H1 (cell line): ENCODE measurements around the gene MADD. TPM values are rescaled to one million over a fixed set of nuclear protein-coding genes. Genes with fewer than 3 reads are reported as not detected.
A peak's percentile ranks its signal among the peaks of the same experiment; 100 is the strongest.

ENCODE experiments used
- CTCF ChIA-PET: fragments of 300-600 bp; sonication (Branson Sonifier 250); formaldehyde crosslinking; loops from one replicate; lab custom pipeline; 2021; ENCODE audit not compliant: partially characterized antibody; lab: Charles Lee
- POLR2A ChIA-PET: fragments of 300-600 bp; sonication (Branson Sonifier 250); formaldehyde crosslinking; loops from one replicate; lab custom pipeline; 2021; ENCODE audit warnings: inconsistent platforms; ENCODE audit not compliant: partially characterized antibody; lab: Charles Lee
- DNase-seq, 2 experiments: peaks; one replicate each; pipeline versions ENCODE4 v3.0.0 to v3.0.0-alpha.2; 2010 to 2022; ENCODE audit warnings: low spot score in 2 of 2, low read depth in 1 of 2, mixed read lengths in 1 of 2
- FAIRE-seq: peaks from 2 replicates; lab custom pipeline; 2011; peaks lifted over from hg19 to GRCh38; lab: Jason Lieb, UNC
- H2AFZ ChIP-seq: 2 replicates; pipeline ENCODE4 v1.8.1; 2012; ENCODE audit warnings: low read length, inconsistent platforms
- H2AK5ac ChIP-seq: 2 replicates; pipeline ENCODE4 v1.6.1; 2013; ENCODE audit warnings: low read depth, low read length
- H2BK120ac ChIP-seq: replicated peaks from 2 replicates; pipeline ENCODE3; 2013; ENCODE audit warnings: low read depth, low read length, inconsistent platforms
- H2BK12ac ChIP-seq: 2 replicates; pipeline ENCODE4 v1.6.1; 2013; ENCODE audit warnings: low read depth, low read length
- H2BK15ac ChIP-seq: 2 replicates; pipeline ENCODE4 v1.6.1; 2013; ENCODE audit warnings: low read length
- H2BK20ac ChIP-seq: 2 replicates; pipeline ENCODE4 v1.6.1; 2013; ENCODE audit warnings: low read length
- H2BK5ac ChIP-seq: 2 replicates; pipeline ENCODE4 v1.6.1; 2013; ENCODE audit warnings: low read depth, low read length
- H3K14ac ChIP-seq: 2 replicates; pipeline ENCODE4 v1.6.1; 2013; ENCODE audit warnings: inconsistent platforms; ENCODE audit not compliant: insufficient read length
- H3K18ac ChIP-seq: 2 replicates; pipeline ENCODE4 v1.6.1; 2013; ENCODE audit warnings: low read length; ENCODE audit errors: extremely low read depth
- H3K23ac ChIP-seq: 2 replicates; pipeline ENCODE4 v1.6.1; 2013; ENCODE audit warnings: inconsistent platforms; ENCODE audit not compliant: insufficient read length
- H3K23me2 ChIP-seq: 2 replicates; pipeline ENCODE4 v1.6.1; 2013; ENCODE audit warnings: low read depth, low read length
- H3K27ac ChIP-seq: 2 replicates; pipeline ENCODE4 v1.6.1; 2011; ENCODE audit warnings: low read depth, low read length, inconsistent platforms
- H3K27me3 ChIP-seq, 4 experiments: replicated peaks in 1 of 4; 1 replicate in 1 of 4; 2 replicates in 3 of 4; pipeline versions ENCODE4 v1.6.1 to v1.8.1; 2011 to 2013; ENCODE audit warnings: low read length in 3 of 4, mild to moderate bottlenecking in 3 of 4, inconsistent platforms in 2 of 4, mixed read lengths in 2 of 4, moderate library complexity in 1 of 4; ENCODE audit not compliant: control insufficient read depth in 3 of 4, insufficient read depth in 3 of 4; ENCODE audit errors: extremely low read depth in 1 of 4
- H3K36me3 ChIP-seq, 4 experiments: 2 replicates each; pipeline versions ENCODE4 v1.6.1 to v1.8.1; 2011 to 2013; ENCODE audit warnings: mild to moderate bottlenecking in 4 of 4, low read length in 3 of 4, moderate library complexity in 2 of 4, control low read depth in 1 of 4, inconsistent platforms in 1 of 4; ENCODE audit not compliant: insufficient read depth in 4 of 4, control insufficient read depth in 2 of 4
- H3K4ac ChIP-seq: replicated peaks from 2 replicates; pipeline ENCODE3; 2013; ENCODE audit warnings: low read length, low read depth, mixed read lengths, inconsistent platforms; ENCODE audit not compliant: insufficient read length
- H3K4me1 ChIP-seq, 4 experiments: replicated peaks in 1 of 4; 1 replicate in 1 of 4; 2 replicates in 3 of 4; pipeline versions ENCODE4 v1.6.1 to v1.8.1; 2011 to 2013; ENCODE audit warnings: low read length in 3 of 4, inconsistent platforms in 2 of 4, mixed read lengths in 1 of 4; ENCODE audit not compliant: insufficient read depth in 4 of 4, control insufficient read depth in 3 of 4
- H3K4me2 ChIP-seq, 2 experiments: 2 replicates each; pipeline versions ENCODE4 v1.6.1 to v1.8.1; 2011 to 2013; ENCODE audit warnings: low read depth in 2 of 2, low read length in 2 of 2, control low read depth in 1 of 2, inconsistent platforms in 1 of 2, mild to moderate bottlenecking in 1 of 2; ENCODE audit not compliant: insufficient read depth in 1 of 2
- H3K4me3 ChIP-seq, 4 experiments: fragments of 200-600, 300-600 bp in 1 of 4; sonication (generic), shearing (Covaris generic), sonication (Bioruptor Twin) in 1 of 4; 2 replicates each; pipeline versions ENCODE4 v1.5.1 to v1.8.1; 2011 to 2016; ENCODE audit warnings: low read length in 4 of 4, low read depth in 3 of 4, control low read depth in 2 of 4, inconsistent platforms in 2 of 4, mild to moderate bottlenecking in 2 of 4, mixed read lengths in 1 of 4, moderate library complexity in 1 of 4; ENCODE audit not compliant: insufficient read depth in 2 of 4; ENCODE audit errors: extremely low read depth in 1 of 4
- H3K56ac ChIP-seq: replicated peaks from 2 replicates; pipeline ENCODE3; 2013; ENCODE audit warnings: low read depth, mild to moderate bottlenecking, mixed read lengths, low read length, inconsistent platforms; ENCODE audit not compliant: insufficient read length
- H3K79me1 ChIP-seq: 2 replicates; pipeline ENCODE4 v1.6.1; 2013; ENCODE audit warnings: low read depth, low read length, control low read depth
- H3K79me2 ChIP-seq, 2 experiments: 2 replicates each; pipeline versions ENCODE4 v1.6.1 to v1.8.1; 2012 to 2013; ENCODE audit warnings: low read length in 2 of 2, mild to moderate bottlenecking in 2 of 2, inconsistent platforms in 1 of 2; ENCODE audit not compliant: insufficient read depth in 2 of 2, control insufficient read depth in 1 of 2
- H3K9ac ChIP-seq, 4 experiments: replicated peaks in 1 of 4; 1 replicate in 1 of 4; 2 replicates in 3 of 4; pipeline versions ENCODE4 v1.6.1 to v1.8.1; 2011 to 2013; ENCODE audit warnings: low read depth in 3 of 4, low read length in 3 of 4, control low read depth in 2 of 4, mild to moderate bottlenecking in 2 of 4, moderate library complexity in 2 of 4, inconsistent platforms in 1 of 4; ENCODE audit errors: extremely low read depth in 1 of 4
- H3K9me3 ChIP-seq, 2 experiments: 2 replicates each; pipeline versions ENCODE4 v1.6.1 to v1.8.1; 2012 to 2013; ENCODE audit warnings: mild to moderate bottlenecking in 2 of 2, moderate library complexity in 2 of 2, control low read depth in 1 of 2, inconsistent platforms in 1 of 2, low read depth in 1 of 2, low read length in 1 of 2, mixed read lengths in 1 of 2; ENCODE audit not compliant: insufficient read depth in 2 of 2
- H4K20me1 ChIP-seq, 2 experiments: replicated peaks in 1 of 2; 2 replicates each; pipeline versions ENCODE3 to v1.8.1; 2011 to 2013; ENCODE audit warnings: inconsistent platforms in 2 of 2, low read length in 2 of 2, mild to moderate bottlenecking in 1 of 2; ENCODE audit not compliant: insufficient read depth in 2 of 2, control insufficient read depth in 1 of 2
- H4K5ac ChIP-seq: 2 replicates; pipeline ENCODE4 v1.6.1; 2013; ENCODE audit warnings: low read length, low read depth, mixed read lengths, inconsistent platforms; ENCODE audit not compliant: insufficient read length
- H4K8ac ChIP-seq: 2 replicates; pipeline ENCODE4 v1.8.0; 2013; ENCODE audit warnings: mild to moderate bottlenecking, moderate library complexity, low read length, inconsistent platforms; ENCODE audit not compliant: insufficient read depth; ENCODE audit errors: extremely low read depth
- H4K91ac ChIP-seq: replicated peaks from 2 replicates; pipeline ENCODE3; 2013; ENCODE audit warnings: low read length, mixed read lengths, inconsistent platforms; ENCODE audit not compliant: insufficient read length
- CBX8 ChIP-seq: fragments of 300-800, 300-1000 bp; sonication (generic); IDR thresholded peaks from 2 replicates; pipeline ENCODE4 v1.7.1; 2016; ENCODE audit warnings: low read depth, low read length, borderline replicate concordance
- EGR1 ChIP-seq: IDR thresholded peaks from 2 replicates; pipeline ENCODE4 v1.6.1; 2011; ENCODE audit warnings: low read depth, low read length, borderline replicate concordance
- EP300 ChIP-seq, 2 experiments: IDR thresholded peaks; 1 replicate in 1 of 2; 2 replicates in 1 of 2; pipeline ENCODE4 v1.6.1; 2011 to 2012; ENCODE audit warnings: low read depth in 2 of 2, low read length in 2 of 2, mild to moderate bottlenecking in 2 of 2, borderline replicate concordance in 1 of 2, inconsistent platforms in 1 of 2, moderate library complexity in 1 of 2
- RXRA ChIP-seq: IDR thresholded peaks from 2 replicates; pipeline ENCODE4 v1.6.1; 2011; ENCODE audit warnings: low read depth, mild to moderate bottlenecking, low read length, moderate library complexity; ENCODE audit not compliant: insufficient read depth
- WGBS, 2 experiments: shearing (Covaris generic) in 1 of 2; methylation state at CpG; one replicate each; pipeline versions ENCODE4 v1.1.6 to v1.1.7; 2013 to 2015; ENCODE audit warnings: low lambda C conversion rate in 2 of 2, mixed read lengths in 2 of 2, inconsistent platforms in 1 of 2, low coverage in 1 of 2, missing lambda C conversion rate in 1 of 2; ENCODE audit not compliant: insufficient replicate concordance in 2 of 2, insufficient coverage in 1 of 2, insufficient read length in 1 of 2; ENCODE audit errors: extremely low coverage in 1 of 2, missing lambda C conversion rate in 1 of 2; 5-methylcytosine and 5-hydroxymethylcytosine counted together
- polyA plus RNA-seq, 7 experiments: library from polyadenylated mRNA; depleted of rRNA in 3 of 7; stranded (reverse) in 5 of 7; unstranded in 2 of 7; fragments of >200 nt in 5 of 7; fragments of 200-250 nt in 2 of 7; gene quantifications; 1 replicate in 5 of 7; 2 replicates in 1 of 7; 4 replicates in 1 of 7; pipeline versions ENCODE4 v1.2.1 to v1.2.3, GENCODE V29; 2011 to 2013; ENCODE audit warnings: missing spikeins in 2 of 7, mixed read lengths in 2 of 7
- total RNA-seq: library from RNA; stranded (reverse); fragmentation: NEBNext Ultra II Directional; extraction: Animal tissue kit (Norgen Biotek cat#: 25700); gene quantifications from 2 replicates; pipeline ENCODE4 v1.2.1, GENCODE V29; 2021

Gene MADD
- total and polyA plus RNA-seq, 2 of the 8 experiments (the other 6 are each of a cell fraction or from before 2014, with no cell fraction given): 32.5 to 45.4 TPM

- ChIA-PET CTCF (interaction anchor here (0.7 kb wide), 1 partner anchor 9 kb away, joined by 3 read pairs; no protein-coding TSS in a partner anchor), POLR2A (interaction anchor here (1.0 kb wide), 1 partner anchor 18 kb away, joined by 3 read pairs; no protein-coding TSS in a partner anchor)
- no peak overlapping the region for H2BK20ac ChIP-seq
- no peak overlapping the region for H2AK5ac ChIP-seq
- peak overlapping the region; percentile 25; the same call in 1 of the 2 replicates for H4K8ac ChIP-seq
- H4K91ac ChIP-seq: no peak overlapping the region
- FAIRE-seq (no peak), DNase-seq (no peak)
- peaks cover 0 to 2% of the 10 kb centered on the region in 2 experiments for H4K20me1 ChIP-seq
- no peak overlapping the region for H2AFZ ChIP-seq
- H3K27ac ChIP-seq: no peak overlapping the region
- WGBS, 2 experiments: 90% methylated on average over 21 of the region's 21 CpGs; no CpG with 5 or more reads in 1 of the 2 experiments
- no peaks in the 10 kb centered on the region for H3K27me3 ChIP-seq
- no peaks in the 10 kb centered on the region; the same call in 1 of the 2 replicates for H3K79me1 ChIP-seq
- no peak overlapping the region for H2BK5ac ChIP-seq
- H3K56ac ChIP-seq: no peak overlapping the region
- H2BK120ac ChIP-seq: no peak overlapping the region
- H3K23me2 ChIP-seq: no peaks in the 10 kb centered on the region
- no peak overlapping the region for H3K23ac ChIP-seq
- TF ChIP-seq EP300 (IDR thresholded peaks at IDR 0.05; ENCODE audit: borderline replicate concordance in 1 of 2, low read depth in 2 of 2, low read length in 2 of 2): no peak
- no peak for TF ChIP-seq EGR1
- TF ChIP-seq RXRA: no peak
- no peak for TF ChIP-seq CBX8
- H3K4me3 ChIP-seq: no peak overlapping the region
- H2BK15ac ChIP-seq: no peak overlapping the region
- no peaks in the 10 kb centered on the region for H3K79me2 ChIP-seq
- no peak overlapping the region for H2BK12ac ChIP-seq
- H3K36me3 ChIP-seq: peaks cover 0 to 16% (median 5%) of the 10 kb centered on the region in 4 experiments; a peak in 5 of 8 replicates
- no peak overlapping the region for H3K14ac ChIP-seq
- no peak overlapping the region for H3K4ac ChIP-seq
- no peaks in the 10 kb centered on the region for H3K4me1 ChIP-seq
- no peak overlapping the region for H4K5ac ChIP-seq
- no peaks in the 10 kb centered on the region for H3K9me3 ChIP-seq
- H3K9ac ChIP-seq: no peak overlapping the region
- H3K18ac ChIP-seq: no peak overlapping the region
- H3K4me2 ChIP-seq: no peak overlapping the region
Observed at GRCh38 chr11:47331454-47332302, 61.7 kb downstream of the MADD start.
